ENCODE data around the gene MAPRE3. TPM values are rescaled to one million over a fixed set of nuclear protein-coding genes. Genes with fewer than 3 reads are reported as not detected.

Gene MAPRE3
- total RNA-seq, 4 donors from 2014 or later: 16.6 to 26.4 (median 19.7) TPM

- peaks cover 0 to 7% (median 0%) of the 10 kb centered on the region in 4 donors for H3K4me1 ChIP-seq
- H3K27me3 ChIP-seq: peaks cover 0 to 49% of the 10 kb centered on the region in 2 donors
- no peaks in the 10 kb centered on the region for H3K36me3 ChIP-seq
- H3K9me3 ChIP-seq: no peaks in the 10 kb centered on the region
- no peak overlapping the region for H3K27ac ChIP-seq
- 53 to 58% methylated on average over 3 of the region's 3 CpGs for WGBS, 2 donors
- TF ChIP-seq EP300 (IDR thresholded peaks at IDR 0.05): no peak
- TF ChIP-seq CTCF (IDR thresholded peaks at IDR 0.05): no peak
- TF ChIP-seq POLR2A (IDR thresholded peaks at IDR 0.05): no peak
- H3K4me3 ChIP-seq: no peak overlapping the region
- no peak for DNase-seq (ENCODE audit: low spot score in 2 of 2)
Observed at GRCh38 chr2:26957534-26957933, 12.9 kb upstream of the MAPRE3 start.

- no peak for DNase-seq (ENCODE audit: low spot score in 2 of 2)
- TF ChIP-seq EP300 (IDR thresholded peaks at IDR 0.05): no peak
- TF ChIP-seq CTCF (IDR thresholded peaks at IDR 0.05): no peak
- TF ChIP-seq POLR2A (IDR thresholded peaks at IDR 0.05): no peak
- Histone ChIP-seq H3K27ac (no peak overlapping the region), H3K36me3 (no peaks in the 10 kb centered on the region), H3K4me1 (peaks cover 0 to 7% (median 0%) of the 10 kb centered on the region in 4 donors), H3K9me3 (no peaks in the 10 kb centered on the region), H3K27me3 (peaks cover 0 to 36% of the 10 kb centered on the region in 2 donors), H3K4me3 (no peak overlapping the region)
- 75 to 90% methylated on average over 2 of the region's 2 CpGs for WGBS, 2 donors
Observed at GRCh38 chr2:26959331-26959730, 11.1 kb upstream of the MAPRE3 start.

- Histone ChIP-seq H3K27ac (no peak overlapping the region), H3K4me3 (no peak overlapping the region), H3K36me3 (no peaks in the 10 kb centered on the region), H3K9me3 (no peaks in the 10 kb centered on the region), H3K27me3 (no peaks in the 10 kb centered on the region), H3K4me1 (peaks cover 0 to 8% (median 0%) of the 10 kb centered on the region in 4 donors)
- TF ChIP-seq POLR2A (IDR thresholded peaks at IDR 0.05): no peak
- TF ChIP-seq EP300 (IDR thresholded peaks at IDR 0.05): no peak
- no peak for TF ChIP-seq CTCF (IDR thresholded peaks at IDR 0.05)
- 26 to 30% methylated on average over 3 of the region's 3 CpGs for WGBS, 2 donors
- no peak for DNase-seq (ENCODE audit: low spot score in 2 of 2)
Observed at GRCh38 chr2:26964446-26965130, 5.8 kb upstream of the MAPRE3 start.

- Histone ChIP-seq H3K27me3 (no peaks in the 10 kb centered on the region), H3K27ac (no peak overlapping the region), H3K4me1 (peaks cover 0 to 31% (median 5%) of the 10 kb centered on the region in 4 donors), H3K36me3 (no peaks in the 10 kb centered on the region), H3K9me3 (no peaks in the 10 kb centered on the region), H3K4me3 (no peak overlapping the region)
- TF ChIP-seq EP300 (IDR thresholded peaks at IDR 0.05) (no peak), POLR2A (IDR thresholded peaks at IDR 0.05) (no peak), CTCF (IDR thresholded peaks at IDR 0.05) (no peak)
- WGBS, 2 donors: 74 to 82% methylated on average over 3 of the region's 3 CpGs
- no peak for DNase-seq (ENCODE audit: low spot score in 2 of 2)
Observed at GRCh38 chr2:26968001-26968400, 2.4 kb upstream of the MAPRE3 start.

GRCh38 chr2:26969077-26969844 is 1.2 kb upstream of the MAPRE3 start:
- DNase-seq (ENCODE audit: low spot score in 2 of 2): no peak
- no peak overlapping the region for H3K4me3 ChIP-seq
- H3K27ac ChIP-seq: no peak overlapping the region
- H3K4me1 ChIP-seq: peaks cover 0 to 31% (median 5%) of the 10 kb centered on the region in 4 donors
- no peaks in the 10 kb centered on the region for H3K27me3 ChIP-seq
- TF ChIP-seq EP300 (IDR thresholded peaks at IDR 0.05): no peak
- no peak for TF ChIP-seq CTCF (IDR thresholded peaks at IDR 0.05)
- H3K9me3 ChIP-seq: no peaks in the 10 kb centered on the region
- H3K36me3 ChIP-seq: no peaks in the 10 kb centered on the region
- 73 to 74% methylated on average over 10 of the region's 10 CpGs for WGBS, 2 donors
